KMS-11 (cell line): ENCODE measurements around the gene LKAAEAR1.

Source experiments
- H2AFZ ChIP-seq: fragments of 200-600 bp; sonication (generic); 2 replicates; pipeline ENCODE4 v1.6.1; 2016; ENCODE audit warnings: antibody characterized with exemption, mixed run types, low read depth
- H3K27ac ChIP-seq: fragments of 200-600 bp; sonication (generic); 2 replicates; pipeline ENCODE4 v1.6.1; 2016; ENCODE audit warnings: mild to moderate bottlenecking, mixed run types
- H3K27me3 ChIP-seq: fragments of 200-600 bp; sonication (generic); 2 replicates; pipeline ENCODE4 v1.6.1; 2017; ENCODE audit warnings: mild to moderate bottlenecking, low read depth, mixed run types, moderate library complexity; ENCODE audit not compliant: insufficient read depth
- H3K36me3 ChIP-seq: fragments of 200-600 bp; sonication (generic); 2 replicates; pipeline ENCODE4 v1.6.1; 2017; ENCODE audit warnings: mild to moderate bottlenecking, mixed run types; ENCODE audit not compliant: insufficient read depth
- H3K4me1 ChIP-seq: fragments of 200-600 bp; sonication (generic); 2 replicates; pipeline ENCODE4 v1.6.1; 2016; ENCODE audit warnings: mild to moderate bottlenecking, low read depth, mixed run types; ENCODE audit not compliant: poor library complexity, severe bottlenecking
- H3K4me2 ChIP-seq: fragments of 200-600 bp; sonication (generic); 2 replicates; pipeline ENCODE4 v1.7.0; 2016; ENCODE audit warnings: mild to moderate bottlenecking, mixed run types
- H3K4me3 ChIP-seq: fragments of 200-600 bp; sonication (generic); IDR thresholded peaks from 2 replicates; pipeline ENCODE4 v1.6.1; 2017; ENCODE audit warnings: low read depth, low read length, mixed read lengths; ENCODE audit not compliant: insufficient read depth
- H3K79me2 ChIP-seq: fragments of 200-600 bp; sonication (generic); 2 replicates; pipeline ENCODE4 v1.6.1; 2016; ENCODE audit warnings: low read depth, mixed run types; ENCODE audit not compliant: insufficient read depth
- H3K9ac ChIP-seq: fragments of 200-600 bp; sonication (generic); 2 replicates; pipeline ENCODE4 v1.6.1; 2016; ENCODE audit warnings: mild to moderate bottlenecking, mixed run types
- H4K20me1 ChIP-seq: fragments of 200-600 bp; sonication (generic); 2 replicates; pipeline ENCODE4 v1.6.1; 2016; ENCODE audit warnings: mild to moderate bottlenecking, mixed run types; ENCODE audit not compliant: insufficient read depth
- TF ChIP-seq, protein P1 (sequence below): fragments of 200-600 bp; sonication (generic); conservative IDR thresholded peaks from 2 replicates; pipeline ENCODE4 v1.6.1; 2017; ENCODE audit warnings: low read depth, mild to moderate bottlenecking, antibody characterized with exemption, low read length, moderate library complexity, mixed read lengths

LKAAEAR1 gene

GRCh38 chr20:64107736-64108457 lies 23.7 kb upstream of the LKAAEAR1 start:
- Histone ChIP-seq H3K4me2 (no peak overlapping the region), H3K9ac (no peak overlapping the region), H3K27me3 (peaks cover 91% of the 10 kb centered on the region), H3K27ac (no peak overlapping the region), H3K4me3 (no peak overlapping the region), H2AFZ (no peak overlapping the region), H4K20me1 (no peaks in the 10 kb centered on the region), H3K4me1 (no peaks in the 10 kb centered on the region), H3K36me3 (no peaks in the 10 kb centered on the region), H3K79me2 (no peaks in the 10 kb centered on the region)
- TF ChIP-seq, protein P1, sequence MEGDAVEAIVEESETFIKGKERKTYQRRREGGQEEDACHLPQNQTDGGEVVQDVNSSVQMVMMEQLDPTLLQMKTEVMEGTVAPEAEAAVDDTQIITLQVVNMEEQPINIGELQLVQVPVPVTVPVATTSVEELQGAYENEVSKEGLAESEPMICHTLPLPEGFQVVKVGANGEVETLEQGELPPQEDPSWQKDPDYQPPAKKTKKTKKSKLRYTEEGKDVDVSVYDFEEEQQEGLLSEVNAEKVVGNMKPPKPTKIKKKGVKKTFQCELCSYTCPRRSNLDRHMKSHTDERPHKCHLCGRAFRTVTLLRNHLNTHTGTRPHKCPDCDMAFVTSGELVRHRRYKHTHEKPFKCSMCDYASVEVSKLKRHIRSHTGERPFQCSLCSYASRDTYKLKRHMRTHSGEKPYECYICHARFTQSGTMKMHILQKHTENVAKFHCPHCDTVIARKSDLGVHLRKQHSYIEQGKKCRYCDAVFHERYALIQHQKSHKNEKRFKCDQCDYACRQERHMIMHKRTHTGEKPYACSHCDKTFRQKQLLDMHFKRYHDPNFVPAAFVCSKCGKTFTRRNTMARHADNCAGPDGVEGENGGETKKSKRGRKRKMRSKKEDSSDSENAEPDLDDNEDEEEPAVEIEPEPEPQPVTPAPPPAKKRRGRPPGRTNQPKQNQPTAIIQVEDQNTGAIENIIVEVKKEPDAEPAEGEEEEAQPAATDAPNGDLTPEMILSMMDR: no peak

DNA sequence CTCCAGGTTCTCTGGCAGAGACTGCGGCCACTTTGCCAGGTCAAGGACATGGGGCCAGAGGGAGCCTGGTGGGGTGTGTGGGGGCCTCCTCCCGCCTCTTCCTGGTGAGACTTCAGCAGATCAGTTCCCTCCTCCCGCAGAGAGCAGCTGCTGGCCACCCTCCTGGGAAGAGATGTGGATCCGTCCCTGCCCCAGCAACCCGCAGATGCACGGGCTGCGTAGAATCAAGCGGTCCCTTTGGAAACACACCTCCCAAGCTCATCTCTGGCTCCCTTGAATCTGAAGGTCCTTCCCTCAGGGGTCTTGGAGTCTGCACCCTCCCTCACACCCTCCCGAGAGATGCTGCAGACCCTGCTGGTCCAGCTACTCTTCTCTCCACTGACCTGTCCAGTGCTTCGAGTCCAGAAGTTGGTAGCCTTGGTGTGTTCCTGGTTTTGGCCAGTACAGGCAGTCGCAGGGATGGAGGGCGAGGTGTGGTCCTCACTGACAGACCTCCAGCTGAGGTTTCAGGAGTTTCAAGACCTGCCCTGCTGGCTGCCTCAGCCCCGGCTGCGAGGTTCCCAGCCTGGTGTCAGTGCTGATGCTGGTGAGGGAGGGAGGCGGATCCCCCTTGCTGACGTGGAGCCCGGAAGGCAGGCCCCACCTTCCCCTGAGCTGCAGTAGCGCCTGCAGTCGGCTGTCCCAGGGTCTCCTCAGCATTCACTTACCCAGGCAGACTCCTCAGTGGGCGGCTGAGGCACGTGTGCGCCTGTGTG lies 23.0 kb upstream of the LKAAEAR1 start, which contains the start of gene NPBWR2:
NPBWR2 (minus strand) TSS at position 585 of the 755 bp plus-strand sequence. CDS start 734 bp downstream, outside the sequence.
- no peaks in the 10 kb centered on the region for H3K4me1 ChIP-seq
- TF ChIP-seq, protein P1: no peak

GRCh38 chr20:64106435-64106961 lies 22.3 kb upstream of the LKAAEAR1 start:
- Histone ChIP-seq H4K20me1 (no peaks in the 10 kb centered on the region), H3K9ac (no peak overlapping the region)

More for the DNA sequence above, 23.0 kb upstream of the LKAAEAR1 start, which contains the start of gene NPBWR2:
- no peak within 1 kb of the TSS for H3K4me2 ChIP-seq
- H2AFZ ChIP-seq: no peak within 1 kb of the TSS
- no peaks in the 10 kb centered on the region for H3K36me3 ChIP-seq
- H3K79me2 ChIP-seq: no peaks in the 10 kb centered on the region
- H3K4me3 ChIP-seq: no peak within 1 kb of the TSS
- no peaks in the 10 kb centered on the region for H4K20me1 ChIP-seq
- no peak within 1 kb of the TSS for H3K9ac ChIP-seq
- H3K27me3 ChIP-seq: peaks cover 91% of the 10 kb centered on the region
- H3K27ac ChIP-seq: no peak within 1 kb of the TSS

DNA sequence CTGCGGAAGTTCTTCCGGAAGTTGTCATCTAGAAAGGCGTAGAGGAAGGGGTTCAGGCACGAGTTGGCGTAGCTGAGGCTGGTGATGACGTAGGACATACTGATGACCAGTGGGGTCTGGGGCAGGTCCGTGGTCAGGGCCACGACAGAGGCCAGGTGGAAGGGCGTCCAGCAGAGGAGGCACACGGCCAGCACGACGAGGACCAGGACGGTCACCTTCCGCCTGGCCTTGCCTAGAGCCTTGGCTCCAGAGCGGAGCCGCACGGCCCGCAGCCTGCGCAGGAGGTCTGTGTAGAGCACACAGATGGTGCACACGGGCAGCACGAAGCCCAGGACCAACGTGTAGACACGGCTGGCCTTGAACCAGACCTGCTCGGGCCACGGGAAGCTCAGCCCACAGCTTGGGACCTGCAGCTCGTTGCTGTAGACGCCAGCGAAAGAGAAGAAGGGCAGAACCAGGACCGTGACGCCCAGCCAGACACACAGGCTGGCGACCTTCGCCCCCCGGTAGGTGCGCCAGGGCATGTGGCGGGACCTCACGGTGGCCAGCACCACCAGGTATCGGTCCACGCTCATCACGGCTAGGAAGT lies 21.7 kb upstream of the LKAAEAR1 start:
- Histone ChIP-seq H3K36me3 (no peaks in the 10 kb centered on the region), H4K20me1 (no peaks in the 10 kb centered on the region), H3K4me3 (no peak overlapping the region), H3K27ac (no peak overlapping the region), H2AFZ (no peak overlapping the region), H3K79me2 (no peaks in the 10 kb centered on the region), H3K27me3 (peaks cover 92% of the 10 kb centered on the region), H3K4me1 (no peaks in the 10 kb centered on the region), H3K4me2 (no peak overlapping the region), H3K9ac (no peak overlapping the region)
- TF ChIP-seq, protein P1: no peak

More at GRCh38 chr20:64106435-64106961, 22.3 kb upstream of the LKAAEAR1 start:
- TF ChIP-seq, protein P1: no peak
- H3K36me3 ChIP-seq: no peaks in the 10 kb centered on the region
- H3K27ac ChIP-seq: no peak overlapping the region
- no peaks in the 10 kb centered on the region for H3K4me1 ChIP-seq
- H3K79me2 ChIP-seq: no peaks in the 10 kb centered on the region
- no peak overlapping the region for H2AFZ ChIP-seq
- no peak overlapping the region for H3K4me2 ChIP-seq
- no peak overlapping the region for H3K4me3 ChIP-seq
- peaks cover 90% of the 10 kb centered on the region for H3K27me3 ChIP-seq
